ENCODE data around the gene FOXN4. TPM values are rescaled to one million over a fixed set of nuclear protein-coding genes. Genes with fewer than 3 reads are reported as not detected.

Gene FOXN4
- polyA plus RNA-seq, 1 donor from 2014 or later: 0.14 TPM

- Histone ChIP-seq H4K20me1 (ENCODE audit: insufficient read depth) (no peaks in the 10 kb centered on the region), H3K27me3 (ENCODE audit: insufficient read depth, low read depth, low read length) (no peaks in the 10 kb centered on the region), H3K79me2 (replicated peaks; ENCODE audit: insufficient read depth, low read length) (no peaks in the 10 kb centered on the region), H3K9me3 (ENCODE audit: low read length) (no peaks in the 10 kb centered on the region), H3K4me2 (ENCODE audit: low read length) (no peak overlapping the region), H2AFZ (ENCODE audit: low read depth, low read length) (no peak overlapping the region), H3K9me2 (ENCODE audit: insufficient read depth, low read length) (no peaks in the 10 kb centered on the region), H3K4me3 (ENCODE audit: low read length) (no peak overlapping the region), H3F3A (ENCODE audit: insufficient read depth, low read length, poor library complexity, severe bottlenecking) (no peaks in the 10 kb centered on the region), H3K27ac (ENCODE audit: low read length) (no peak overlapping the region), H3K36me3 (ENCODE audit: insufficient read depth, low read length) (no peaks in the 10 kb centered on the region), H3K9ac (ENCODE audit: low read length) (no peak overlapping the region)
- TF ChIP-seq, protein P1, sequence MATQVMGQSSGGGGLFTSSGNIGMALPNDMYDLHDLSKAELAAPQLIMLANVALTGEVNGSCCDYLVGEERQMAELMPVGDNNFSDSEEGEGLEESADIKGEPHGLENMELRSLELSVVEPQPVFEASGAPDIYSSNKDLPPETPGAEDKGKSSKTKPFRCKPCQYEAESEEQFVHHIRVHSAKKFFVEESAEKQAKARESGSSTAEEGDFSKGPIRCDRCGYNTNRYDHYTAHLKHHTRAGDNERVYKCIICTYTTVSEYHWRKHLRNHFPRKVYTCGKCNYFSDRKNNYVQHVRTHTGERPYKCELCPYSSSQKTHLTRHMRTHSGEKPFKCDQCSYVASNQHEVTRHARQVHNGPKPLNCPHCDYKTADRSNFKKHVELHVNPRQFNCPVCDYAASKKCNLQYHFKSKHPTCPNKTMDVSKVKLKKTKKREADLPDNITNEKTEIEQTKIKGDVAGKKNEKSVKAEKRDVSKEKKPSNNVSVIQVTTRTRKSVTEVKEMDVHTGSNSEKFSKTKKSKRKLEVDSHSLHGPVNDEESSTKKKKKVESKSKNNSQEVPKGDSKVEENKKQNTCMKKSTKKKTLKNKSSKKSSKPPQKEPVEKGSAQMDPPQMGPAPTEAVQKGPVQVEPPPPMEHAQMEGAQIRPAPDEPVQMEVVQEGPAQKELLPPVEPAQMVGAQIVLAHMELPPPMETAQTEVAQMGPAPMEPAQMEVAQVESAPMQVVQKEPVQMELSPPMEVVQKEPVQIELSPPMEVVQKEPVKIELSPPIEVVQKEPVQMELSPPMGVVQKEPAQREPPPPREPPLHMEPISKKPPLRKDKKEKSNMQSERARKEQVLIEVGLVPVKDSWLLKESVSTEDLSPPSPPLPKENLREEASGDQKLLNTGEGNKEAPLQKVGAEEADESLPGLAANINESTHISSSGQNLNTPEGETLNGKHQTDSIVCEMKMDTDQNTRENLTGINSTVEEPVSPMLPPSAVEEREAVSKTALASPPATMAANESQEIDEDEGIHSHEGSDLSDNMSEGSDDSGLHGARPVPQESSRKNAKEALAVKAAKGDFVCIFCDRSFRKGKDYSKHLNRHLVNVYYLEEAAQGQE (IDR thresholded peaks at IDR 0.05; ENCODE audit: borderline replicate concordance): no peak
- no peak for TF ChIP-seq SMC3 (conservative IDR thresholded peaks at IDR 0.05; ENCODE audit: poor library complexity)
- TF ChIP-seq MXI1 (conservative IDR thresholded peaks at IDR 0.05; ENCODE audit: poor library complexity, severe bottlenecking): no peak
- TF ChIP-seq EZH2 (IDR thresholded peaks at IDR 0.05; ENCODE audit: borderline replicate concordance, insufficient read depth, low read length, poor library complexity, severe bottlenecking): no peak
- TF ChIP-seq TAF1 (IDR thresholded peaks at IDR 0.05; ENCODE audit: low read depth): no peak
- no peak for TF ChIP-seq CTCF (IDR thresholded peaks at IDR 0.05; ENCODE audit: poor library complexity, severe bottlenecking)
- TF ChIP-seq EP300 (conservative IDR thresholded peaks at IDR 0.05; ENCODE audit: poor library complexity, severe bottlenecking): no peak
Measured at GRCh38 chr12:109241936-109242335, 67.1 kb downstream of the FOXN4 start.

DNA sequence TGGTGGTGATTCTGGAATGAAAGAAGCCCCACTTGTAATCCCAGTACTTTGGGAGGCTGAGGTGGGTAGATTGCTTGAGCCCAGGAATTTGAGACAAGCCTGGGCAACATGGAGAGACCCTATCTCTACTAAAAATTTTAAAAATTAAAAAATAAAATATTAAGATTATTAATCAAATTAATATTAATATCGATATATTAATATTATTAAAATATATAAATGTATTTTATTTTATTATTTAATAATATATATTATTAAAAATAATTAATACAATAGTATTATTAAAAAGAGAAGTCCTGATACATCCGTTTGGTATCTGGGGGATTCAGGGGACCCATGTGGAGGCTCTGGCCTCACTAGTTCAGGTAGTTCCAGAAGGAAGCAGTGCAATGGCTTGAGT is 68.7 kb downstream of the FOXN4 start:
- Histone ChIP-seq H3K27ac (ENCODE audit: low read length) (no peak overlapping the region), H3K4me3 (ENCODE audit: low read length) (no peak overlapping the region), H3K36me3 (ENCODE audit: insufficient read depth, low read length) (no peaks in the 10 kb centered on the region), H2AFZ (ENCODE audit: low read depth, low read length) (no peak overlapping the region), H4K20me1 (ENCODE audit: insufficient read depth) (no peaks in the 10 kb centered on the region), H3K9me2 (ENCODE audit: insufficient read depth, low read length) (no peaks in the 10 kb centered on the region), H3K79me2 (replicated peaks; ENCODE audit: insufficient read depth, low read length) (no peaks in the 10 kb centered on the region), H3K4me2 (ENCODE audit: low read length) (no peak overlapping the region), H3K9ac (ENCODE audit: low read length) (no peak overlapping the region), H3K27me3 (ENCODE audit: insufficient read depth, low read depth, low read length) (no peaks in the 10 kb centered on the region), H3F3A (ENCODE audit: insufficient read depth, low read length, poor library complexity, severe bottlenecking) (no peaks in the 10 kb centered on the region), H3K9me3 (ENCODE audit: low read length) (no peaks in the 10 kb centered on the region)
- TF ChIP-seq EZH2 (IDR thresholded peaks at IDR 0.05; ENCODE audit: borderline replicate concordance, insufficient read depth, low read length, poor library complexity, severe bottlenecking) (no peak), SMC3 (conservative IDR thresholded peaks at IDR 0.05; ENCODE audit: poor library complexity) (no peak), MXI1 (conservative IDR thresholded peaks at IDR 0.05; ENCODE audit: poor library complexity, severe bottlenecking) (no peak), POLR2AphosphoS5 (IDR thresholded peaks at IDR 0.05) (no peak), RAD21 (conservative IDR thresholded peaks at IDR 0.05) (no peak), TAF1 (IDR thresholded peaks at IDR 0.05; ENCODE audit: low read depth) (no peak), EP300 (conservative IDR thresholded peaks at IDR 0.05; ENCODE audit: poor library complexity, severe bottlenecking) (no peak), CTCF (IDR thresholded peaks at IDR 0.05; ENCODE audit: poor library complexity, severe bottlenecking) (no peak)
- TF ChIP-seq, protein P1 (IDR thresholded peaks at IDR 0.05; ENCODE audit: borderline replicate concordance): no peak

Measured in neural cell (in vitro differentiated cells).